Activated CD4-positive, alpha-beta T cell treated with anti-CD3 and anti-CD28 coated beads for 48 hours (primary cell): ENCODE data around the gene CREBBP.

ENCODE experiments used
- DNase-seq: peaks from one replicate; pipeline ENCODE4 v3.0.0-alpha.2; 2020

The CREBBP gene

DNA sequence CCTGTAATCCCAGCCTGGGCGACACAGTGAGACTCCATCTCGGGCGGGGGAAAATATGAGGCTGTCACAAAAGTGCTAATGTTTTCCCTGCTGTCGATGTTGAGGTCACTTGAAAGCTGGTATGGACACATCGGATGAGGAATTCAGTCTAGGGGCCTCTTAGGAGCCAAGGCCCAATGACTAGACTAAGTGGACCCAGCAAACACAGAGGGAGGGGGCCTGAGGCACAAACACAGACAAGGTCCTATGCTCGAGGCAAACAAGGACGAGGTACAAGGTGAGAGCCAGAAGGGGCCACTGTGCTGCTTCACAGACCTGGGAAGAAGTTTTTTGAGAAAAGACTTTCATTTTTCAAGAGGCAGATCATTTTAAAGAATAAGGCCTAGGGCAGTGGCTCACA, 178.4 kb downstream of the CREBBP start:
- DNase-seq, result no peak

DNA sequence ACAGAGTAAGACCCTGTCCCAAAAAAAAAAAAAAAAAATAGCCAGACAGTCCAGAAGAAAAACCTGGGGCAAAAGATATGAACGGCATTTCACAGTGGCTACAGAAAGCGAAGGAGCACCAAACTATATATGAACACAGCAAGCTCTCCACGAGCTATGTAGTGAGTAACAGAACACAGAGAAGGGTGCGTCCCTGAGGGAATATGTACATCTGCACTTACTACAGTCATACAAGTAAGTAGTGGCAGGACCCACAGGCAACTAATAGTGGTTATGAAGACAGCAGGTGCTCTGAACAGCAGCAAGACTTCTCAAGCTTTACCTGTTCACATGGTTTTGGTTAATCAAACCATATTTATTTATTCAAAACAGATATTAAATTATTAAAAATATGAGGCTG, 179.0 kb downstream of the CREBBP start:
- no peak for DNase-seq

GRCh38 chr16:3698941-3699340, 181.6 kb downstream of the CREBBP start:
- no peak for DNase-seq

DNA sequence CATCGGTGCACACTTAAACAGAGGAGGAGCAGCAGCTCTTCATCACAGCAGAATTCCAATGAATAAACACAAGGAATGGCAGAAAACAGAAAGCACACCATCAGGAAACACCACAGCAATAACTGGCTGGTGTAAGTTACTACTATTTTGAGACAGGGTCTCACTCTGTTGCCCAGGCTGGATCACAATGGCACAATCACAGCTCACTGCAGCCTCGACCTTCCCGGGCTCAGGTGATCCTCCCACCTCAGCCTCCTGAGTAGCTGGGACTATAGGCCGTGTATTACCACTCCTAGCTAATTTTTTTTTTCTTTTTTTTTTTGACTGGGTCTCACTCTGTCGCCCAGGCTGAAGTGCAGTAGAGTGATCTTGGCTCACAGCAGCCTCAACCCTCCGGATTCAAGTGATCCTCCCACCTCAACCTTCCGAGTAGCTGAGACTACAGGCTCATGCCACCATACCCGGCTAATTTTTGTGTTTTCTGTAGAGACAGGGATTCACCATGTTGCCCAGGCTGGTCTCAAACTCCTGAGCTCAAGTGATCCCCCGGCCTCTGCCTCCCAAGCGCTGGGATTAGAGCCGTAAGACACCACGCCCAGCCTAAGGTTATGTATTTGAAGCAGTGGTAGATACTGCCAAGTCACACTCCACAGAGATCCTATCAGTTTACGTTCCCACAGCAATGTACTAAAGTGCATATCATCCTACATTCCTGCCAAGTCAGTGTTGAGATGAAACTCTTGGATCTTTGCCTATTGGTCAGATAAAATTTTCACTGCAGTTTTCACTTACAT, 183.9 kb downstream of the CREBBP start:
- DNase-seq, result no peak

- no peak for DNase-seq
These were observed 184.7 kb downstream of the CREBBP start for GRCh38 chr16:3695610-3696369.

DNA sequence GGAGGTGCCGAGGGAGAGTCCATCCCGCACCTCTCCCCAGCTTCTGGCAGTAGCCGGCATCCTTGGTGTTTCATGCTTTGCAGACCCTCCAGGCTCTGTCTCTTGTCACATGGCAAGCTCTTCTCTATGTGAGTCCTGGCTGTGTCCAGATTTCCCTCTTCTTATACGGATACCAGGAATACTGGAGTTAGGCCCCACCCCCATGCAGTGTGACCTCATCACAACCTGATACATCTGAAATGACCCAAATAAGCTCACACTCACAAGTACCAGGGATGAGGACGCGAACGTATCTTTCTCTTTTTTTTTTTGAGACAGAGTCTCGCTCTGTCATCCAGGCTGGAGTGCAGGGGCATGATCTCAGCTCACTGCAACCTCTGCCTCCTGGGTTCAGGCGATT, 186.5 kb downstream of the CREBBP start:
- no peak for DNase-seq

GRCh38 chr16:3691761-3692160, 188.8 kb downstream of the CREBBP start:
- DNase-seq, result no peak

DNA sequence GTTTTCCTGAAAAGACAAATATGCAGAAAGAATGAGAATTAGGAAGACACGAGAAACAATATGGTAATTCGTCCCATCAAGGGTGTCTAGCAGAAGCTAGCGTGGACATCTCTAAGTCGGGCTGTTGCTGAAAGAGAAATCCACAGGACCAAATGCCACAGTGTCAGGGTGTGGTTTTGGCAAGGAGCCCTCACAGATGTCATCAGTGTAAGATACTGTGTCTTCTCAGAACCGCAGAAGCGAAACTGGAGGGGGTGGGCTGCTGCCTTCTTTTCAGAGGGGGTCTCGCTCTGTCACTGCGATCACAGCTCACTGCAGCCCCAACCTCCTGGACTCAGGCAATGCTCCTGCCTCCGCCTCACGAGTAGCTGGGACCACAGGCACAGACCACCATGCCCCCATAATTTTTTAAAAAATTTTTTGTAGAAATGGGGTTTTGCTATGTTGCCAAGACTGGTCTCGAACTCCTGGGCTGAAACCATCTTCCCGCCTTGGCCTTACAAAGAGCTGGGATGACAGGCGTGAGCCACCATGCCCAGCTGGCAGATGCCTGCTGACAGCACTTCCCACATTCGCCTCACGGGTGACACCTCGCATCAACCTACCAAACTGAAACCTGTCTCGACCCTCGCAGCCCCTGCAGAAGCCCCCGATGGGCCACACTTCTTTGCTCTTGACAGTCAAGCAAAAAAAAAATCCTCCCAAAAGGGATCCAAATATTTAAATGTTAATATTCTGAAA, 189.4 kb downstream of the CREBBP start:
- no peak for DNase-seq

DNA sequence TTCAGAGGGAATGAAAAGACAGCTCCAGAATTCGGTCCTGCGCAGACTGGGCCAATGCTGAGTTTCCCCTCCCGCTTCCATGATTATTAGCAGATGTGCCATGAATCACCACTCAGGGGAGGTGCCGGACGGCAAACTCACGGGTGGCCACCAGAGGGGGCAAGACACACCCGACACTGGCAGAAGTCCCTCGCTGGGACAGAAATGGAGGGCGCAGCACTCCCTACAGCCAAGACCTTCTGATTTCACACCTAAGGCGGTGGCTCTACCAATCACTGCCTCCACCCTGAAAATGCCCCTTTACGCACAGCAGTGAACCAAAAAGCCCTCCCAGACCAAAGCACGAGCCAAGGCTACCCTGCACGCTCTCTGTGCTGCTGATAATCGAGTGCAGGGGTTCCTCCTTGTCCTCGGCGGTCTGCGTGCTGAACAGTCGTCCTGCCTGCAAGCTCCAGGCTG, 190.0 kb downstream of the CREBBP start:
- peak; percentile 88 for DNase-seq

- DNase-seq, result no peak
These were observed 190.8 kb downstream of the CREBBP start for GRCh38 chr16:3689731-3690130.

GRCh38 chr16:3687792-3688191, 192.7 kb downstream of the CREBBP start:
- no peak for DNase-seq

DNA sequence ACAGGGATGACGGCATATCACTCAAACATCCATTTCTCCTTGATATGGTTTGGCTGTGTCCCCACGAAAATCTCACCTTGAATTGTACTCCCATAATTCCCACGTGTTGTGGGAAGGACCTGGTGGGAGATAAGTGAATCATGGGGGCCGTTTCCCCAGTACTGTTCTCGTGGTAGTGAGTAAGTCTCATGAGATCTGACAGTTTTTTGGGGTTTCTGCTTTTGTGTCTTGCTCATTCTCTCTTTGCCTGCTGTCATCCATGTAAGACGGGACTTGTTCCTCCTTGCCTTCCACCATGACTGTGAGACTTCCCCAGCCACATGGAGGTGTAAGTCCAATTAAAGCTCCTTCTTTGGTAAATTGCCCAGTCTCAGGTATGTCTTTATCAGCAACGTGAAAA, 193.5 kb downstream of the CREBBP start:
- no peak for DNase-seq

DNA sequence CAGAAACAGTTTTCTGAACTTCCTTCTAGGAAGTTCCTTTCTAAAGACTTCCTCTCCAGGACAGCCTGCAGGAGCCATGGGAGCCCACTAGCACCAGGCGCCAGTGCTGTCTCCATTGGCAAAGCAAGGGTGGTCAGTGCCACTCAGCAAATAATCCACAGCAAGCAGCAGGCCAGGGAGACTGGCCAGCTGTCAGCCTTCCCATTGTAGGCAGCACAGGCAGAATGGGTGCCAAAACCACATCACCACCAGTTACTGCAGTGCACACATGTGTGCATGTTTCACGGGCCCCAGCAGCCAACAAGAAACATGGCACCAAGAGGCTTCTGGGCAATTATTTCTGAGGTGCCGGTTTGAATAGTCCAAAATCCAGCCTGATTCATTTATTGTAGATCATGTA, 199.3 kb downstream of the CREBBP start:
- no peak for DNase-seq

GRCh38 chr16:3677994-3678393, 202.5 kb downstream of the CREBBP start:
- no peak for DNase-seq

DNA sequence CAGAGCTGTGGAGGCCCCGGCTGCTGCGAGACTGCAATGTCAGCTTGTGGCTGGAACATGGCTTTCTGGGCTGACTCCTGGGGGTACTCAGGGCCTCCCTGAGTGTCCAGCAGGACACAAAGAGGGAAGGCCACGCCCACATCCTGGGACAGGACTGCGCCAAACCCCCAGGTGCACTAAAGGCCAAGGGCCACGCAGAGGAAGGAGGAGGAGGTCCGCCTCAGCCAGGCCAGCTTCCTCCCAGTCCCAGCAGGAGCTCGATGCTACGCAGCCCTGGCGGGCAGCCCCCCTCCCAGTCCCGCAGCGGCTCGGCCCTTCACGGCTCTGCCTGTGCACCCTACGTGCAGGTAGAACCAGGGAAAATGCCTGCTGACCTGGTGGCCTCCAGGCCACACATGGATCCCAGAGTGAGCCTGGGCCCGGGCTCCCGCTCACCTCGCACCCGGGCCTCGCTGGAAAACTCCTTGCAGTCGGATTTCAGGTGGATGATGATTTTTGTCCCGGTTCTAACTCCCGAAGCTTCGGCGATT, 204.8 kb downstream of the CREBBP start:
- no peak for DNase-seq
